Common myeloid progenitor, CD34-positive (primary cell): ENCODE data around the gene TUBD1.

ENCODE experiments used
- CTCF ChIA-PET: fragments of 350-600 bp; sonication (Branson Sonifier 250); formaldehyde crosslinking; loops from one replicate; lab custom pipeline; 2021; ENCODE audit warnings: antibody characterized with exemption; lab: Charles Lee
- POLR2A ChIA-PET: fragments of 350-600 bp; sonication (Branson Sonifier 250); formaldehyde crosslinking; loops from one replicate; lab custom pipeline; 2021; ENCODE audit warnings: antibody characterized with exemption; lab: Charles Lee
- DNase-seq, 3 donors: peaks; one replicate each; pipeline versions ENCODE4 v3.0.0 to v3.0.0-alpha.2; 2013
- H3K27ac ChIP-seq, 2 experiments: 1 replicate in 1 of 2; 2 replicates in 1 of 2; pipeline ENCODE4 v1.7.0; 2013; ENCODE audit warnings: inconsistent platforms in 2 of 2, low read length in 2 of 2, mild to moderate bottlenecking in 2 of 2, low read depth in 1 of 2, moderate library complexity in 1 of 2; ENCODE audit not compliant: severe bottlenecking in 2 of 2, insufficient read depth in 1 of 2, poor library complexity in 1 of 2
- H3K27me3 ChIP-seq, 5 experiments: replicated peaks in 2 of 5; 1 replicate in 3 of 5; 2 replicates in 2 of 5; pipeline versions ENCODE4 v1.6.1 to v1.7.0; 2013; ENCODE audit warnings: low read length in 4 of 5, mild to moderate bottlenecking in 2 of 5, moderate library complexity in 2 of 5, inconsistent platforms in 1 of 5; ENCODE audit not compliant: insufficient read depth in 5 of 5, control insufficient read depth in 4 of 5
- H3K36me3 ChIP-seq, 4 experiments: 1 replicate in 2 of 4; 2 replicates in 2 of 4; pipeline versions ENCODE4 v1.6.1 to v1.7.0; 2013; ENCODE audit warnings: low read length in 3 of 4, control low read depth in 1 of 4, mild to moderate bottlenecking in 1 of 4; ENCODE audit not compliant: control insufficient read depth in 4 of 4, insufficient read depth in 4 of 4
- H3K4me1 ChIP-seq, 4 experiments: 1 replicate in 3 of 4; 2 replicates in 1 of 4; pipeline versions ENCODE4 v1.6.1 to v1.7.1; 2013; ENCODE audit warnings: low read length in 3 of 4, mild to moderate bottlenecking in 3 of 4, control low read depth in 1 of 4, inconsistent platforms in 1 of 4, moderate library complexity in 1 of 4; ENCODE audit not compliant: control insufficient read depth in 4 of 4, insufficient read depth in 4 of 4; ENCODE audit errors: control extremely low read depth in 1 of 4
- H3K4me3 ChIP-seq, 7 experiments: 1 replicate in 4 of 7; 2 replicates in 3 of 7; pipeline versions ENCODE4 v1.5.1 to v1.7.0; 2013; ENCODE audit warnings: mild to moderate bottlenecking in 7 of 7, low read length in 6 of 7, moderate library complexity in 6 of 7, inconsistent platforms in 2 of 7, low read depth in 2 of 7, control low read depth in 1 of 7; ENCODE audit not compliant: insufficient read depth in 4 of 7, control insufficient read depth in 1 of 7; ENCODE audit errors: extremely low read depth in 1 of 7
- H3K9me3 ChIP-seq, 5 experiments: 1 replicate in 4 of 5; 2 replicates in 1 of 5; pipeline versions ENCODE4 v1.6.1 to v1.7.1; 2013; ENCODE audit warnings: low read length in 4 of 5, mild to moderate bottlenecking in 2 of 5, inconsistent platforms in 1 of 5, low read depth in 1 of 5, moderate library complexity in 1 of 5; ENCODE audit not compliant: control insufficient read depth in 4 of 5, insufficient read depth in 2 of 5; ENCODE audit errors: control extremely low read depth in 1 of 5
- WGBS: methylation state at CpG from one replicate; pipeline ENCODE4 v1.1.5; 2013; ENCODE audit not compliant: insufficient coverage; 5-methylcytosine and 5-hydroxymethylcytosine counted together

Gene TUBD1

DNA sequence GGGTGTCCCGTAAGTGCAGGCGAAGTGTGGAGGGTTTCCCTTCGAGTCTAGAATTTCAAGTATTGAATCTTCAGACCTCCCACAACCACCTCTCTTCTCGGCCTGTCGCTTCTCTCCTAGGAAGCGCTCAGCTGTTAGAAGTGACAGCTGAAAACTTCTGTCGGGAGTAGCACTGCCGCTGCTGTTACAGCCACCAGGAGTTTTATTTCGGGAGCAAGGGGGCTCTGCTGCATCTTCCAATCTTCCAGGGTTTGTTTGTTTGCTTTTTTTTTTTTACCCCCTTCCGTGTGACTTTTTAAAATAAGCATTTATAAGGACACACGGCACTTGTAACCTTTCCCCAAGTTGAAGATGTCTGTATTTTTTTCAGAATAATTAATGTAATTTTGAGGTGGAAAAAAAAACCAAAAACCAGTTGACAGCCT lies 945 bp upstream of the TUBD1 start:
- Histone ChIP-seq H3K4me3 (peak overlapping the region; percentile 77 to 98 (median 94)), H3K9me3 (no peaks in the 10 kb centered on the region), H3K27me3 (no peaks in the 10 kb centered on the region), H3K27ac (peak overlapping the region; percentile 86 to 93), H3K4me1 (peaks cover 6 to 23% (median 18%) of the 10 kb centered on the region in 4 experiments), H3K36me3 (peaks cover 0 to 4% (median 3%) of the 10 kb centered on the region in 4 experiments)
- 0% methylated on average over 6 of the region's 11 CpGs for whole genome bisulfite sequencing
- POLR2A ChIA-PET = interaction anchor here (0.6 to 0.8 kb wide), 4 partner anchors 11 to 209 kb away, joined by 3 to 4 read pairs (median 4); no protein-coding TSS in a partner anchor
- CTCF ChIA-PET = interaction anchor here (1.1 to 2.1 kb wide), 3 partner anchors 12 to 35 kb away, joined by 4 to 6 read pairs (median 5); no protein-coding TSS in a partner anchor
- DNase-seq = peak in 1 of 3 donors; percentile 24

DNA sequence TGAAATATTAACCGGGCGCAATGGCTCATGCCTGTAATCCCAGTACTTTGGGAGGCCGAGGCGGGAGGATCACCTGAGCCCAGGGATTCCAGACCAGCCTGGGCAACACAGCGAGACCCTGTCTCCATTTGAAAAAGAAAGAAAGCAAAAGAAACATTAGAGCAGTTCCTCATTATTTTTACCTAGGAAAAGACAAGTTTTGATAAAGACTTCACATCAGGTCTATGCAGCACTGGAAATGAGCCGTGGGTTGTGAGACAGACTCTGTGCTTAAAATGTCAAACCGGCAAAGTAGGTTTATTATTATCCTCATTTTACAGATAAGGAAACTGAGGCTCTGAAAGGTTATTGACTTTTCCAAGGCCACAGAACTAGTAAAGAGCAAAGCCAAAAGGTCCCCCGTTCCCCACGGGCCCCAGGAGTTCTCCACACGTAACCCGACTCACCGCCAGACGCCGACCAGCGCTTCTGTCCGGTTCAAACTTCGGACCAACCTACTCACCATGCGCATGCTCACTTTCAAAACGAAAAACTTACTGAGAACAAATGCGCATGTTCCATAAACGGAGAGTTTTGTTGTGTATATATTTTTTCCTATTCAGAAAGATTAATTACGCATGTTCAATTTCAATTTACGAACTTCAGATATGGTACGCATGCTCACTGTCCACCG lies 356 bp downstream of the TUBD1 start:
- peak in 1 of 3 donors; percentile 53 for DNase-seq
- 11% methylated on average over 17 of the region's 25 CpGs for WGBS
- POLR2A ChIA-PET = interaction anchor here (0.6 to 1.4 kb wide), 2 partner anchors 73 to 333 kb away, joined by 3 to 7 read pairs; partner anchors contain the start of gene RNFT1
- Histone ChIP-seq H3K9me3 (no peaks in the 10 kb centered on the region), H3K36me3 (peaks cover 5 to 7% (median 6%) of the 10 kb centered on the region in 4 experiments), H3K27ac (peak overlapping the region; percentile 86 to 93), H3K27me3 (no peaks in the 10 kb centered on the region), H3K4me3 (peak overlapping the region; percentile 47 to 98 (median 94)), H3K4me1 (peaks cover 6 to 23% (median 18%) of the 10 kb centered on the region in 4 experiments)
- CTCF ChIA-PET = interaction anchor here (0.9 to 1.2 kb wide), 2 partner anchors 23 to 135 kb away, joined by 3 to 4 read pairs; no protein-coding TSS in a partner anchor

- POLR2A ChIA-PET = no interaction called here
- H3K9me3 ChIP-seq = no peaks in the 10 kb centered on the region
- no peak overlapping the region for H3K27ac ChIP-seq
- CTCF ChIA-PET = interaction anchor here (0.8 kb wide), 1 partner anchor 8 kb away, joined by 3 read pairs; no protein-coding TSS in a partner anchor
- DNase-seq = no peak
- H3K36me3 ChIP-seq = peaks cover 6 to 18% (median 14%) of the 10 kb centered on the region in 4 experiments
- no CpG with 5 or more reads among the region's 2 CpGs for WGBS
- no peaks in the 10 kb centered on the region for H3K27me3 ChIP-seq
- no peak overlapping the region for H3K4me3 ChIP-seq
- peaks cover 6 to 23% (median 18%) of the 10 kb centered on the region in 4 experiments for H3K4me1 ChIP-seq
These were observed 2.0 kb downstream of the TUBD1 start for GRCh38 chr17:59890720-59891119.

DNA sequence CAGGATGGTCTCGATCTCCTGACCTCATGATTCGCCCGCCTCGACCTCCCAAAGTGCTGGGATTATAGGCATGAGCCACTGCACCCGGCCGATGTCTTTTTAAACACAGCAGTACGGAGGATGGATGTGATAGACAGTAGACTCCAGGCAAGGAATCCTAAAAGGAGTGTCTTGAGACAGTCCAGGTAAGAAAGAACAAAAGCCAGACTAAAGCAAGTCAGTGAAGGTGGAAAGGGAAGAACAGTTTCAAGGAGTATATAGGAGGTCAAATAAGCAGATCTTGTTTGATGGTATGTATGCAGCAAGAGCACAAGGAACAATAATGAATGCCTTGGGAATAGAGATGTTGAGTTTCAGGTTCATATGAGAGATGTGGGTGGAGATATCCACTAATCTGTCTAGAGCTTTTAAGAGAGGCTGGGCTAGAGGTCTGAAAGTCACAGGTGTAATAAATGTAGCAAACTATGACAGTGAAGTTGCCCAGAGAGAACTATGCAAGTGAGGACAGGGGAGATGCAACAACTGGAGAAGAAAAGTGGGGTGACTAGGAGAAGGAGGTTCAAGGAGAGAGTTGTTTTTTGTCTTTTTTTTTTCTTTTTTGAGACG lies 4.5 kb downstream of the TUBD1 start:
- WGBS = 100% methylated on average over 7 of the region's 8 CpGs
- H3K4me1 ChIP-seq = peaks cover 2 to 12% (median 7%) of the 10 kb centered on the region in 4 experiments
- ChIA-PET CTCF (interaction anchor here (1.2 kb wide), 1 partner anchor 29 kb away, joined by 3 read pairs; no protein-coding TSS in a partner anchor), POLR2A (no interaction called here)
- no peak overlapping the region for H3K27ac ChIP-seq
- H3K4me3 ChIP-seq = no peak overlapping the region
- no peak for DNase-seq
- no peaks in the 10 kb centered on the region for H3K9me3 ChIP-seq
- no peaks in the 10 kb centered on the region for H3K27me3 ChIP-seq
- H3K36me3 ChIP-seq = peaks cover 11 to 36% (median 24%) of the 10 kb centered on the region in 4 experiments

- Histone ChIP-seq H3K4me3 (no peak overlapping the region), H3K9me3 (no peaks in the 10 kb centered on the region), H3K36me3 (peaks cover 11 to 49% (median 26%) of the 10 kb centered on the region in 4 experiments), H3K27me3 (no peaks in the 10 kb centered on the region), H3K27ac (no peak overlapping the region), H3K4me1 (no peaks in the 10 kb centered on the region)
- CTCF ChIA-PET = no interaction called here
- WGBS = 98% methylated on average over 8 of the region's 9 CpGs
- DNase-seq = no peak
- POLR2A ChIA-PET = no interaction called here
These were observed 7.9 kb downstream of the TUBD1 start for GRCh38 chr17:59884861-59885260.

GRCh38 chr17:59878624-59879023 lies 14.1 kb downstream of the TUBD1 start:
- ChIA-PET POLR2A (no interaction called here), CTCF (interaction anchor here (1.3 kb wide), 1 partner anchor 19 kb away, joined by 5 read pairs; no protein-coding TSS in a partner anchor)
- peaks cover 6 to 55% (median 30%) of the 10 kb centered on the region in 4 experiments for H3K36me3 ChIP-seq
- no peak overlapping the region for H3K4me3 ChIP-seq
- DNase-seq = no peak
- H3K4me1 ChIP-seq = no peaks in the 10 kb centered on the region
- H3K27me3 ChIP-seq = no peaks in the 10 kb centered on the region
- H3K27ac ChIP-seq = no peak overlapping the region
- WGBS = 100% methylated on average over 1 of the region's 3 CpGs
- H3K9me3 ChIP-seq = no peaks in the 10 kb centered on the region
